Measurements from ENCODE around the gene GLCCI1. TPM values are rescaled to one million over a fixed set of nuclear protein-coding genes. Genes with fewer than 3 reads are reported as not detected.

The GLCCI1 gene
- total RNA-seq, 1 experiment from 2014 or later, result 12.9 TPM

DNA sequence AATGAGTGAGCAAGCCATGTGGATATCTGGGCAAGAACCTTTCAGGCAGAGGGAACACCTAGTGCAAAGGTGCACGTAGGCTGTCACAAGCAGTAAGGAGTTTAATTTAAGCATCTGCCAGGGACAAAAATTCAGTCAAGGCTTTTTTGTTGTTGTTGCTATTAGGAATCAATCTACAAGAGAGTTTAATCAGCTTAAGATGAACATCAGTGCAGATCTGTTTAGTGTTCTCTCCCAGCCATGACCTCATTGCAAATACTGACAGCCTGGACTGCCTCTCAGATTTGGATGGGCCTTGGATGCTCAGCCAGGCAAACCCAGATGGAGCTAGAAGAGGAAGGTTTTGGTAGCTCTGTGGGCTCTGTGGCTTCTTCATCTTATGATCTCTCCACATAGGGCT is 3.3 kb upstream of the GLCCI1 start:
- no peak for DNase-seq
- no peaks in the 10 kb centered on the region for H3K27me3 Mint-ChIP-seq (ENCODE audit: unreplicated experiment)

DNA sequence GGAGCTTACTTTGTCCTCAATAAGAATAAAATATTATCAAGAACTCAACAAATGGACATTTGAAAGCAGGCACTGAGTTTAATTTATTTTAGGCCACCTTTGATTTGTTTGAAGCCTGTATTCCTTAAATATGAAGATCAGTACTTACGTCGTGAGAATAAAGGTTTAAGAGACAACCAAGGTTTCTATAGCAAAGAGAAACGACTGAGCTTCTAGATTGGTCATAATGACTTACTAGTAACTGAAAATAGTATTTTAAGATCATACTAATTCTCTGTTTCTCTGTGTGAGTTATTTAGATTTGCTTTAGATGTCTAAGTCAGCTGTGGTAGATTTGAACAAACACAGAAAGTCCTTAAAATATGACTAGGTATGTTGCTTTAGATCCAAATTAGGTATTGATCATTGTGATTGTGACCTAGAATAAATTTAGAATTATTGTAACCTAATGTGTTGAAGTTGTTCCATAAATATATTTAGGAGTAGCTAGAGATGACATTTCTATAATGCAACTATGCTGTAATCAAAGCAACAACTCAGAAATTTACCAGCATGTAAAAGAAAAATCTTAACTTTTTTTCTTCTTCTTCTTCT is 2.4 kb upstream of the GLCCI1 start:
- H3K4me3 Mint-ChIP-seq (ENCODE audit: low read depth, unreplicated experiment), result no peak overlapping the region

More for the DNA sequence above, 3.3 kb upstream of the GLCCI1 start:
- TF ChIP-seq, protein P1, sequence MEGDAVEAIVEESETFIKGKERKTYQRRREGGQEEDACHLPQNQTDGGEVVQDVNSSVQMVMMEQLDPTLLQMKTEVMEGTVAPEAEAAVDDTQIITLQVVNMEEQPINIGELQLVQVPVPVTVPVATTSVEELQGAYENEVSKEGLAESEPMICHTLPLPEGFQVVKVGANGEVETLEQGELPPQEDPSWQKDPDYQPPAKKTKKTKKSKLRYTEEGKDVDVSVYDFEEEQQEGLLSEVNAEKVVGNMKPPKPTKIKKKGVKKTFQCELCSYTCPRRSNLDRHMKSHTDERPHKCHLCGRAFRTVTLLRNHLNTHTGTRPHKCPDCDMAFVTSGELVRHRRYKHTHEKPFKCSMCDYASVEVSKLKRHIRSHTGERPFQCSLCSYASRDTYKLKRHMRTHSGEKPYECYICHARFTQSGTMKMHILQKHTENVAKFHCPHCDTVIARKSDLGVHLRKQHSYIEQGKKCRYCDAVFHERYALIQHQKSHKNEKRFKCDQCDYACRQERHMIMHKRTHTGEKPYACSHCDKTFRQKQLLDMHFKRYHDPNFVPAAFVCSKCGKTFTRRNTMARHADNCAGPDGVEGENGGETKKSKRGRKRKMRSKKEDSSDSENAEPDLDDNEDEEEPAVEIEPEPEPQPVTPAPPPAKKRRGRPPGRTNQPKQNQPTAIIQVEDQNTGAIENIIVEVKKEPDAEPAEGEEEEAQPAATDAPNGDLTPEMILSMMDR (IDR thresholded peaks at IDR 0.05; ENCODE audit: unreplicated experiment), result no peak
- intact Hi-C loops (cut with micrococcal nuclease; ENCODE audit: unreplicated experiment), result no loop called here
- BruUV-seq (replicated peaks), result no TSS peak
- H3K9me3 Mint-ChIP-seq (ENCODE audit: low read depth, unreplicated experiment), result no peaks in the 10 kb centered on the region
- H3K27ac Mint-ChIP-seq (ENCODE audit: unreplicated experiment), result no peak overlapping the region
- no peak overlapping the region for H3K4me3 Mint-ChIP-seq (ENCODE audit: low read depth, unreplicated experiment)
- no peaks in the 10 kb centered on the region for H3K4me1 Mint-ChIP-seq (ENCODE audit: low read depth, unreplicated experiment)
- H3K36me3 Mint-ChIP-seq (ENCODE audit: insufficient read depth, unreplicated experiment), result no peaks in the 10 kb centered on the region
- CTCF ChIA-PET, result interaction anchor here (1.2 kb wide), 1 partner anchor 12 kb away, joined by 3 read pairs; no protein-coding TSS in a partner anchor

DNA sequence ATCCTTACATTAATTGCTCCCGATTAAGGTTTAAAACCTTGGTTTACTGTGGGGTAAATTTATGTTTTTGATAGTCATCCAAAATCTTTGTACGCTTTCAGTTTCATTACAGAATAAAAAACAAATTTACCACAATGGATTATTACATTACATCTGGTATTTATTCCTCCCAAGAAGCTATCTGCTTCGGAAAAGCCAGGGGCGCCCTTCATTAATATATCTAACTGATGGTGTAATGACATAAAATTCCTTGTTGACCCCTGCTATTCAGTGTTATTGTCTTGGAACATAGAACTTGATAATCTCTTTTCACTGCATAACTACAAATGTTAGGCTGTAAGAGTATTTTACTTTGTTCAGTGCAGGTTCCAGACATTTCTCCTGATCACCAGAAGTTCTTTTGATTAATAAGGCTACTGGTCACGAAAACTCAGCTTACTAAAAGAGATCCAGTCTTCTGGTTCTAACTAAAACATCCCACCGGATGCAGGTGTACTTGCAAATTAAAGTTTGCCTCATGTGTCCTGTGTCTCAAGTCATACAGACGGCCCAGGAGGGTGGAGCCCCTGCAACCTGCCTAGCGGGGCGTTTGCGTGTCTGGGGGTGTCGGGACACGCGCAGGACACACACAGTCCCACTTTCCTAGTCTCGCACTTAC is 581 bp upstream of the GLCCI1 start:
- no peak for DNase-seq
- peak overlapping the region; percentile 52 for H3K27ac Mint-ChIP-seq (ENCODE audit: unreplicated experiment)
- TF ChIP-seq, protein P1 (IDR thresholded peaks at IDR 0.05; ENCODE audit: unreplicated experiment), result no peak
- no peaks in the 10 kb centered on the region for H3K9me3 Mint-ChIP-seq (ENCODE audit: low read depth, unreplicated experiment)
- BruUV-seq (replicated peaks), result TSS peak; percentile 52
- no peak overlapping the region for H3K4me3 Mint-ChIP-seq (ENCODE audit: low read depth, unreplicated experiment)
- H3K4me1 Mint-ChIP-seq (ENCODE audit: low read depth, unreplicated experiment), result no peaks in the 10 kb centered on the region
- intact Hi-C loops (cut with micrococcal nuclease; ENCODE audit: unreplicated experiment), result loop anchor here (1.0 kb wide), 2 partner anchors 204 to 249 kb away; no protein-coding TSS in a partner anchor
- CTCF ChIA-PET, result interaction anchor here (0.7 to 1.4 kb wide), 5 partner anchors 10 to 272 kb away, joined by 3 read pairs; no protein-coding TSS in a partner anchor
- H3K36me3 Mint-ChIP-seq (ENCODE audit: insufficient read depth, unreplicated experiment), result no peaks in the 10 kb centered on the region
- no peaks in the 10 kb centered on the region for H3K27me3 Mint-ChIP-seq (ENCODE audit: unreplicated experiment)

More for the DNA sequence above, 2.4 kb upstream of the GLCCI1 start:
- H3K36me3 Mint-ChIP-seq (ENCODE audit: insufficient read depth, unreplicated experiment), result no peaks in the 10 kb centered on the region
- DNase-seq, result no peak
- no peak overlapping the region for H3K27ac Mint-ChIP-seq (ENCODE audit: unreplicated experiment)
- CTCF ChIA-PET, result interaction anchor here (1.2 kb wide), 1 partner anchor 12 kb away, joined by 3 read pairs; no protein-coding TSS in a partner anchor
- no peaks in the 10 kb centered on the region for H3K4me1 Mint-ChIP-seq (ENCODE audit: low read depth, unreplicated experiment)
- intact Hi-C loops (cut with micrococcal nuclease; ENCODE audit: unreplicated experiment), result no loop called here
- H3K9me3 Mint-ChIP-seq (ENCODE audit: low read depth, unreplicated experiment), result no peaks in the 10 kb centered on the region
- TF ChIP-seq, protein P1 (IDR thresholded peaks at IDR 0.05; ENCODE audit: unreplicated experiment), result no peak
- H3K27me3 Mint-ChIP-seq (ENCODE audit: unreplicated experiment), result no peaks in the 10 kb centered on the region
- no TSS peak for BruUV-seq (replicated peaks)

DNA sequence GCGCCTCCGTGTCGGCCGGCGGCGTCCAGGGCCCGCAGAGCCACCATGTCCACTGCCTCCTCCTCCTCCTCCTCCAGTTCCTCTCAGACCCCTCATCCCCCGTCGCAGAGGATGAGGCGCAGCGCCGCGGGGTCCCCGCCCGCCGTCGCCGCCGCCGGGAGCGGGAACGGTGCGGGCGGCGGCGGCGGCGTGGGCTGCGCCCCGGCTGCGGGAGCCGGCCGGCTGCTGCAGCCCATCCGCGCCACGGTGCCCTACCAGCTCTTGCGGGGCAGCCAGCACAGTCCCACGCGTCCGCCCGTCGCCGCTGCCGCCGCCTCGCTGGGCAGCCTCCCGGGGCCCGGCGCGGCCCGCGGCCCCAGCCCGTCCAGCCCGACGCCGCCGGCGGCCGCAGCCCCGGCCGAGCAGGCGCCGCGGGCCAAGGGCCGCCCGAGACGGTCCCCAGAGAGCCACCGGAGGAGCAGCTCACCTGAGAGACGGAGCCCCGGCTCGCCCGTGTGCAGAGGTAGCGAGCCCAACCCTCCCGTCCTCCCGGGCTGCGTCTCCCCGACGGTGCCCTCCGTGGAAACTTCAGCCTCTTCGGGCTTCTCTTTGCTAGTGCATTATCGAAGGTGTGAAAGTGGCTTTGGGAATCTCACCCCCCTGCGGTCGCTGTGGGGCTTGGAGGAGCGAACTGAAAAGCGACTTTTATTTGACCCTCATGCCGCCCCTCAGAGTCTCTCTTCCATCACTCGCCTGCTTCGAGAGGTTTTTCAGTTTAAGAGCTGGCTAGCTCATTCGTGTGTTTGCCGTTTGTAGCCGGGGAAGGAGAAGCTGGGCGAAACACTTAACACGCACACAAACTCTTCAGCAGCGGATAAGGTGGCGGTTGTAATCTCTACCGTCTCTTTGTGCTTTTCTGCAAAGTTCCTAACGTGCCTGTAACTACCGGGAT is 975 bp downstream of the GLCCI1 start:
- H3K4me3 Mint-ChIP-seq (ENCODE audit: low read depth, unreplicated experiment), result no peak overlapping the region
- CTCF ChIA-PET, result interaction anchor here (0.6 to 2.4 kb wide), 5 partner anchors 10 to 288 kb away, joined by 3 to 10 read pairs (median 3); no protein-coding TSS in a partner anchor
- no TSS peak for BruUV-seq (replicated peaks)
- TF ChIP-seq, protein P1 (IDR thresholded peaks at IDR 0.05; ENCODE audit: unreplicated experiment), result no peak
- intact Hi-C loops (cut with micrococcal nuclease; ENCODE audit: unreplicated experiment), result loop anchor here (2.0 to 5.0 kb wide), 4 partner anchors 67 to 289 kb away; no protein-coding TSS in a partner anchor
- no peak overlapping the region for H3K27ac Mint-ChIP-seq (ENCODE audit: unreplicated experiment)
- peak; percentile 67 for DNase-seq
- no peaks in the 10 kb centered on the region for H3K36me3 Mint-ChIP-seq (ENCODE audit: insufficient read depth, unreplicated experiment)
- no peaks in the 10 kb centered on the region for H3K9me3 Mint-ChIP-seq (ENCODE audit: low read depth, unreplicated experiment)
- H3K4me1 Mint-ChIP-seq (ENCODE audit: low read depth, unreplicated experiment), result no peaks in the 10 kb centered on the region
- no peaks in the 10 kb centered on the region for H3K27me3 Mint-ChIP-seq (ENCODE audit: unreplicated experiment)

All from Calu3 (cell line).